PC-9 (cell line): ENCODE measurements around the gene KRABD2.
A peak's percentile ranks its signal among the peaks of the same experiment; 100 is the strongest.

Source experiments
- BruUV-seq: library from RNA; stranded (reverse); fragments of 400-500 nt; replicated peaks from 2 replicates; lab custom pipeline; 2021; lab: Mats Ljungman, UMichigan
- CTCF ChIA-PET: fragments of 300-600 bp; sonication (Branson Sonifier 250); formaldehyde crosslinking; loops from one replicate; lab custom pipeline; 2022; ENCODE audit warnings: antibody characterized with exemption; lab: Charles Lee
- POLR2A ChIA-PET: fragments of 300-600 bp; sonication (Branson Sonifier 250); formaldehyde crosslinking; loops from one replicate; lab custom pipeline; 2022; ENCODE audit warnings: antibody characterized with exemption; ENCODE audit not compliant: unreplicated experiment; lab: Charles Lee
- DNase-seq, 2 experiments: peaks; one replicate each; pipeline versions ENCODE4 v3.0.0 to v3.0.0-alpha.2; 2015 to 2022; ENCODE audit warnings: mixed read lengths in 1 of 2
- H2AFZ ChIP-seq: fragments of 200-600 bp; sonication (generic); 2 replicates; pipeline ENCODE4 v1.8.1; 2017; ENCODE audit warnings: antibody characterized with exemption
- H3F3A ChIP-seq: fragments of 200-600 bp; sonication (generic); 2 replicates; pipeline ENCODE4 v1.8.1; 2017; ENCODE audit warnings: antibody characterized with exemption, mild to moderate bottlenecking, low read depth; ENCODE audit not compliant: insufficient read depth
- H3K27ac ChIP-seq: fragments of 200-600 bp; sonication (generic); 2 replicates; pipeline ENCODE4 v1.6.1; 2016; ENCODE audit warnings: mixed run types
- H3K27me3 ChIP-seq: fragments of 200-600 bp; sonication (generic); 2 replicates; pipeline ENCODE4 v1.6.1; 2016; ENCODE audit warnings: low read depth, mixed run types; ENCODE audit not compliant: insufficient read depth
- H3K36me3 ChIP-seq: fragments of 200-600 bp; sonication (generic); 2 replicates; pipeline ENCODE4 v1.6.1; 2016; ENCODE audit warnings: low read depth, mixed run types
- H3K4me1 ChIP-seq: fragments of 200-600 bp; sonication (generic); replicated peaks from 2 replicates; pipeline ENCODE4 v1.6.1; 2016; ENCODE audit warnings: mixed run types; ENCODE audit not compliant: insufficient read depth
- H3K4me2 ChIP-seq: fragments of 200-600 bp; sonication (generic); 2 replicates; pipeline ENCODE4 v1.6.1; 2017; ENCODE audit warnings: mixed run types
- H3K4me3 ChIP-seq: fragments of 200-600 bp; sonication (generic); 2 replicates; pipeline ENCODE4 v1.6.1; 2016; ENCODE audit warnings: mixed run types
- H3K79me2 ChIP-seq: fragments of 200-600 bp; sonication (generic); 2 replicates; pipeline ENCODE4 v1.6.1; 2017; ENCODE audit warnings: low read depth, mixed run types
- H3K9me2 ChIP-seq: fragments of 200-600 bp; sonication (generic); 2 replicates; pipeline ENCODE4 v1.8.1; 2017; ENCODE audit warnings: mild to moderate bottlenecking; ENCODE audit not compliant: insufficient read depth
- H3K9me3 ChIP-seq: fragments of 200-600 bp; sonication (generic); 2 replicates; pipeline ENCODE4 v1.8.1; 2016; ENCODE audit warnings: low read depth; ENCODE audit not compliant: insufficient read depth
- H4K20me1 ChIP-seq: fragments of 200-600 bp; sonication (generic); 2 replicates; pipeline ENCODE4 v1.8.1; 2017; ENCODE audit not compliant: insufficient read depth
- EZH2 ChIP-seq: fragments of 200-600 bp; sonication (generic); IDR thresholded peaks from 2 replicates; pipeline ENCODE4 v1.8.0; 2017; ENCODE audit warnings: antibody characterized with exemption, low read depth
- intact Hi-C: fragments of 100-400 bp; cut with micrococcal nuclease; formaldehyde crosslinking; loops from one replicate; pipeline ENCODE4 v1.10.0; 2022; ENCODE audit not compliant: unreplicated experiment
- TF ChIP-seq, protein P1 (sequence below): fragments of 200-600 bp; sonication (generic); conservative IDR thresholded peaks from 2 replicates; pipeline ENCODE4 v1.6.1; 2017; ENCODE audit warnings: mixed run types, antibody characterized with exemption, mild to moderate bottlenecking, moderate library complexity

KRABD2 gene

DNA sequence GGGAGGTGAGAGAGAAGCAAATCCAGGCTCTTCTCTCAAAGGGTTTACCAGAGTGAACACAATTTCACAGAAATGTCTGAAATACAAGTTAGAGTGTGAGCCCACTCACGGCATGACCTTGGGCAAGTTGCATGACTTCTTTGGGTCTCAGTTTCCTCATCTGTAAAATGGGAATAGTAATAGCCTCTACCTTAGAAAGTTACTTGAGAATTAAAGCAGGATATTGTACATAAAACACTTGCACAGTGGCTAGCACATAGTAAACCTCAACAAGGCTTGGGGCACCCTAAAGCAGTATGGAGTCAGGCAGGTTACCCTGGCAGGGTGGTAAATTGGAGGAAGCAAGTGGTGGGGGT, 34.4 kb upstream of the KRABD2 start:
- no peaks in the 10 kb centered on the region; the same call in 1 of the 2 replicates for H3K4me1 ChIP-seq
- TF ChIP-seq, protein P1, sequence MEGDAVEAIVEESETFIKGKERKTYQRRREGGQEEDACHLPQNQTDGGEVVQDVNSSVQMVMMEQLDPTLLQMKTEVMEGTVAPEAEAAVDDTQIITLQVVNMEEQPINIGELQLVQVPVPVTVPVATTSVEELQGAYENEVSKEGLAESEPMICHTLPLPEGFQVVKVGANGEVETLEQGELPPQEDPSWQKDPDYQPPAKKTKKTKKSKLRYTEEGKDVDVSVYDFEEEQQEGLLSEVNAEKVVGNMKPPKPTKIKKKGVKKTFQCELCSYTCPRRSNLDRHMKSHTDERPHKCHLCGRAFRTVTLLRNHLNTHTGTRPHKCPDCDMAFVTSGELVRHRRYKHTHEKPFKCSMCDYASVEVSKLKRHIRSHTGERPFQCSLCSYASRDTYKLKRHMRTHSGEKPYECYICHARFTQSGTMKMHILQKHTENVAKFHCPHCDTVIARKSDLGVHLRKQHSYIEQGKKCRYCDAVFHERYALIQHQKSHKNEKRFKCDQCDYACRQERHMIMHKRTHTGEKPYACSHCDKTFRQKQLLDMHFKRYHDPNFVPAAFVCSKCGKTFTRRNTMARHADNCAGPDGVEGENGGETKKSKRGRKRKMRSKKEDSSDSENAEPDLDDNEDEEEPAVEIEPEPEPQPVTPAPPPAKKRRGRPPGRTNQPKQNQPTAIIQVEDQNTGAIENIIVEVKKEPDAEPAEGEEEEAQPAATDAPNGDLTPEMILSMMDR, result no peak
- no peak for TF ChIP-seq EZH2
- ChIA-PET POLR2A (interaction anchor here (0.6 kb wide), 2 partner anchors 25 to 32 kb away, joined by 3 to 4 read pairs; partner anchors contain the start of gene NDEL1), CTCF (interaction anchor here (1.0 to 1.9 kb wide), 3 partner anchors 25 to 27 kb away, joined by 3 to 23 read pairs (median 4); partner anchors contain the start of gene NDEL1)
- H3K79me2 ChIP-seq, result no peaks in the 10 kb centered on the region
- no TSS peak for BruUV-seq
- H3K9me2 ChIP-seq, result no peaks in the 10 kb centered on the region
- no peaks in the 10 kb centered on the region for H3K9me3 ChIP-seq
- intact Hi-C loops, result loop anchor here (10.0 kb wide), 1 partner anchor 334 kb away; the partner anchor contains the start of gene CCDC42
- H3K36me3 ChIP-seq, result no peaks in the 10 kb centered on the region
- H3K4me2 ChIP-seq, result no peak overlapping the region
- no peaks in the 10 kb centered on the region for H4K20me1 ChIP-seq
- no peak overlapping the region for H3K27ac ChIP-seq
- H2AFZ ChIP-seq, result no peak overlapping the region
- no peak for DNase-seq
- H3K4me3 ChIP-seq, result no peak overlapping the region
- H3F3A ChIP-seq, result 0 out of 2 replicates have a peak, but pooled peaks cover 3% of the 10 kb centered on the region
- H3K27me3 ChIP-seq, result no peaks in the 10 kb centered on the region

DNA sequence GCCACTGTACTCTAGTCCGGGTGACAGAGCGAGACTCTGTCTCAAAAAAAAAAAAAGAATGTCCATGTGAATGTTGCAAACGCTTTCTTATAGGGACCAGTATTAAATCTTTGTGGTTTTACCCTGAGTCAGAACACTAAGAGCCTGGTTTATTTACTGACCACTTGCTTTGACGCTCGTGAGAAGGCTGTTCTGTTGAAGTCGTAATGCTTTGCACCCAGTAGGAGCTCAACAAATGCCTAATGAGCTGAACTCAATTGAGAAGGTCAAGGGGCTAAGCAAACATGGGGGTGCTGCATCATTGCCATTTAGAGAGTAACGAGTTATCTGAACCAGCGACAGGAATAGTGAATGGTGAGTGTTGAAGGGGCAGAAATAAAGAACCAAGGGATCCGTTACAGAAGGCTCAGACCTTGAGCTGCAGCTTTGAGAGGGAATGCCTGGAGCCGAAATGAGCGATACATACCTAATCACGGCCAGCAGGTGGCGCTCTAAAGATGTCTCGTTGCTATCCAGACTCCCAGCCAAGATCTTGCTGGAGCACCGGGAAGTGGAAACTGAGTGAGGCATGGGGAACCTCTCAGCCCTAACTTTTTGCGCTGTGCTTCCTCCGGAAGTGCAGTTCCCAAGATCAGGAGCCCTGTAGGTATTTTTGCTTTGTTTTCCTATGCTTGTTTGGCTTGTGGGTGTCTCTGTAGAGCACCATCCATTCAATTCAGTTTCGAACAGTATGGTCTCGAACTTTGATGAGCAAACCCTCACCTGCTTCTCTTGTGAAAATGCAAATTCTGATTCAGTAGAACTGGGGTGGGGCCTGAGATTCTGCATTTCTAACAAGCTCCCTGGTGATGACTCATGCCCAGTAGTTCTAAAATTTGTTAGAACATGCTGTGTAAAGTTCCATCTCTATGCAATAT, 33.7 kb upstream of the KRABD2 start:
- Histone ChIP-seq H3K27ac (no peak overlapping the region), H3F3A (0 out of 2 replicates have a peak, but pooled peaks cover 3% of the 10 kb centered on the region), H3K4me2 (no peak overlapping the region), H3K79me2 (no peaks in the 10 kb centered on the region), H3K4me3 (no peak overlapping the region), H3K36me3 (no peaks in the 10 kb centered on the region), H3K27me3 (no peaks in the 10 kb centered on the region), H4K20me1 (no peaks in the 10 kb centered on the region), H3K4me1 (no peaks in the 10 kb centered on the region; the same call in 1 of the 2 replicates), H3K9me3 (no peaks in the 10 kb centered on the region), H2AFZ (no peak overlapping the region), H3K9me2 (no peaks in the 10 kb centered on the region)
- intact Hi-C loops, result loop anchor here (10.0 kb wide), 1 partner anchor 335 kb away; the partner anchor contains the start of gene CCDC42
- BruUV-seq, result no TSS peak
- ChIA-PET POLR2A (interaction anchor here (0.6 to 0.7 kb wide), 5 partner anchors 25 to 200 kb away, joined by 3 to 8 read pairs (median 4); partner anchors contain the start of gene NDEL1), CTCF (interaction anchor here (0.5 to 1.9 kb wide), 8 partner anchors 10 to 298 kb away, joined by 3 to 23 read pairs (median 4); partner anchors contain the start of gene NDEL1)
- DNase-seq, result peak; percentile 49 to 81
- TF ChIP-seq EZH2, result no peak
- TF ChIP-seq, protein P1, result peak; percentile 80

DNA sequence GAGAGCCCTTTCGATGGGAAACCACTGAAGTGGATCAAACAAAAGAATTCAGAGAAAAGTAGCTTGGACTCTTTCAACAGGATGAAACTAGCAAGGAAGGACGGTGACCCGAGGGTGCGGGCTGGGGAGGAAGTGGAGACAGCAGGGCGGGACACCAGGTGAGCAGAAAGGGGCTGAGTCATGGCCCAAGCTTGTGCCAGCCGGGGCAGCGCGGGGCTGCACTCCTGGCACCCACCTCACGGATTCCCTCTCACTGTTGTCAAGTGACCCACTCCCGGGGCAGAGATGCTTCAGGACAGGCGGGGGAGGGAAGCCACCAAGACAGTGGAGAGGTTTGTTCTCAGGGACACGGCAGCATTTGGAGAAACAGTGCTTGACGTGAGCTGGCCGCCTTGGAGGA, 31.9 kb upstream of the KRABD2 start:
- Histone ChIP-seq H2AFZ (peak overlapping the region; percentile 86), H4K20me1 (no peaks in the 10 kb centered on the region), H3K27me3 (no peaks in the 10 kb centered on the region), H3K4me1 (no peaks in the 10 kb centered on the region; the same call in 1 of the 2 replicates), H3K4me2 (peak overlapping the region; percentile 69), H3F3A (0 out of 2 replicates have a peak, but pooled peaks cover 3% of the 10 kb centered on the region), H3K36me3 (no peaks in the 10 kb centered on the region), H3K27ac (peak overlapping the region; percentile 82), H3K9me3 (no peaks in the 10 kb centered on the region), H3K4me3 (peak overlapping the region; percentile 41; the same call in 1 of the 2 replicates), H3K9me2 (no peaks in the 10 kb centered on the region), H3K79me2 (no peaks in the 10 kb centered on the region)
- intact Hi-C loops, result loop anchor here (1.0 kb wide), 1 partner anchor 23 kb away; no protein-coding TSS in a partner anchor
- CTCF ChIA-PET, result interaction anchor here (0.5 to 1.3 kb wide), 2 partner anchors 25 to 652 kb away, joined by 3 read pairs; no protein-coding TSS in a partner anchor
- TF ChIP-seq, protein P1, result no peak
- TF ChIP-seq EZH2, result no peak
- DNase-seq, result peak; percentile 82 to 89
- POLR2A ChIA-PET, result interaction anchor here (0.6 to 1.1 kb wide), 2 partner anchors 11 to 707 kb away, joined by 3 to 4 read pairs; partner anchors contain the start of gene RNF222
- no TSS peak for BruUV-seq
